DMS153 treated with DMSO at 0.1 percent for 48 hours (cell line): ENCODE data around the gene RNF26.

ENCODE experiments used
- DNase-seq: peaks from one replicate; lab custom pipeline; 2025; ENCODE audit not compliant: unreplicated experiment; lab: John Stamatoyannopoulos, UW

Gene RNF26

DNA sequence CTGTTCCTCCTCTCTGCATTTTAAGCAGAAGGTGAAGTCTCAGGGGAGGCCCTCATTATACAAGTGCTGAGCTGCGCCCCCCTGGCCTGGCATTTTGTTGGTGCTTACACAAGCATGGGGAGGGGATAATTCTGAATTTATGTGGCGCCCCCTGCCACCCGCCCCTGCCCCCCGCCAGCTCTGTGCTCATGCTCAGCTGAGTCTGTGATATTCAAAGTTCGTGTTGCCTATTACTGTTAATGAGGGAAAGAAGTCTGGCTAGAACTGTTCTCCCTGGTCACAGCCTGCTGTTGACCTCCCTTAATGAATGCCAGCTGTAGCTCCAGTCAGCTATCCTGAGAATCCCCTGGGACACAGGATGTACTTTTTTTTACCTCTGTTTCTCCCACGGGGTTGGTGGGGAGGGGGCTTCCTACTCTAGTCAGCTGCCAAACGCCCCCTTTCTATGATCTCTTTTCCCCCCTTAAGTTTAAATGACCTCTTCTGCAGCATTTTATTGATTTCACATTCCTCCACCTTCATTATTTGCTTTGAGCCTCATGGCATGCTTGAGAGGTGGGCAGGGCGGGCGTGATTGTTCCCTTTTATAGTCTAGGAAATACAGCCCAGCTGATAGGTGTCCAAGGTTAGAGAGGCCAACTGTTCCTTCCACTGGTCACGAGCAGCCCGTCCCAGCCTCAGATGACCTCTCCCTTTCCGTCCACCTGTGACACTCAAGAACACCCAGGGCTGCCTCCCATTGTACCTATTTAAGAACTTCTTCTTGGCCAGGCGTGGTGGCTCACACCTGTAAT, 35.0 kb downstream of the RNF26 start:
- no peak for DNase-seq

DNA sequence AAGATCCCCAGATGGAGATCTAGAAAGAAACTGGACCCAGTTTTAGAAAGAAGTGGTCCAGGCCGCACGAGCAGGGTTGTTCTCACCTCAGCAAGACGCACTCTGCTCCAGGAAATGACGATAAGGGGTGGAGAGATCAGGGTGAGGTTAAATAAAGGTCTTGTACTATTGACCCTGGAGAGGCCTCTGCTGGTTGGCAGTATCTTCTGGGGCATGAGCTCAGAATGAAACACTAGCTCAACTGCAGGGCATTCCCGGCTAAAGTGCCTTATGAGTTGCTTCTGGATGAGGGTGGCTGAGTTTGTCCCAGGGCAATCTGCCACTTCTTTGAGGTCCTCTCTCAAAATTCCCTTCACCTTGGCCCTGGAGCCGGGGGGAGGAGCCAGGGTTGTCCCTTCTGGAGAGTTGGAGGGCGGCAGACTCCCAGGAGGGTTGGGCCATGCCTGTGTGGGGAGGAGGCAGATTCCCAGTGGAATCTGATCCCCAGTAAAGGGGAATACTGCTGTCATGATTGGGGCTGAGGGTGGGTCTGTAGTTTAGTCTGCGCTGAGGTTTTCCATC, 36.2 kb downstream of the RNF26 start:
- DNase-seq: no peak

DNA sequence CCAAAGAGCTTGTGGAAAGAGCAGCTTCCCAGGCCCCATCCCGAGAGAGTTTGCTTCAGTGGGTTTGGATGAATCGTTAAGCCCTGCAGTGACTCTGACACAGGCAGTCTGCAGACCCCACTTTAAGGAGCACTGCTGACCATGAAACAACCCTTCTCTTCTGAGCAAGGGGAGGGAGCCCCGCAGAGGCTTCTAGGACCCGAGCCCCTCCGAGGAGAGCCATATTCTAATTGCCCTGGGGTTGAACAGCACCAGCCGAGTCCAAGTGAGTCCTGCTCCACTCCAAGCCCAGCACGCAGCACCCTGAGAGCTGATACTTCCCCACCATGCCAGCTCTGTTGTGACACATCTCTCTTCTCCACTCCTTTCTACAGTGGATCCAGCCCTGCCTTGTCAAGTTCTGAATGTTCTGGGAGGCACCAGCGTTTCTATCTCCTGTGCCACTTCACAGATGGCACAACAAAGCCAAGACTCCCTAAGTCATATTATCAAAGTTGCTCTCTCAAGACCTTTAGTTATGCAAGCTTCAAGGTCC, 36.8 kb downstream of the RNF26 start:
- no peak for DNase-seq

- DNase-seq: no peak
These were observed 37.5 kb downstream of the RNF26 start for GRCh38 chr11:119371778-119372182.

- DNase-seq: no peak
These were observed 38.1 kb downstream of the RNF26 start for GRCh38 chr11:119372260-119373058.

DNA sequence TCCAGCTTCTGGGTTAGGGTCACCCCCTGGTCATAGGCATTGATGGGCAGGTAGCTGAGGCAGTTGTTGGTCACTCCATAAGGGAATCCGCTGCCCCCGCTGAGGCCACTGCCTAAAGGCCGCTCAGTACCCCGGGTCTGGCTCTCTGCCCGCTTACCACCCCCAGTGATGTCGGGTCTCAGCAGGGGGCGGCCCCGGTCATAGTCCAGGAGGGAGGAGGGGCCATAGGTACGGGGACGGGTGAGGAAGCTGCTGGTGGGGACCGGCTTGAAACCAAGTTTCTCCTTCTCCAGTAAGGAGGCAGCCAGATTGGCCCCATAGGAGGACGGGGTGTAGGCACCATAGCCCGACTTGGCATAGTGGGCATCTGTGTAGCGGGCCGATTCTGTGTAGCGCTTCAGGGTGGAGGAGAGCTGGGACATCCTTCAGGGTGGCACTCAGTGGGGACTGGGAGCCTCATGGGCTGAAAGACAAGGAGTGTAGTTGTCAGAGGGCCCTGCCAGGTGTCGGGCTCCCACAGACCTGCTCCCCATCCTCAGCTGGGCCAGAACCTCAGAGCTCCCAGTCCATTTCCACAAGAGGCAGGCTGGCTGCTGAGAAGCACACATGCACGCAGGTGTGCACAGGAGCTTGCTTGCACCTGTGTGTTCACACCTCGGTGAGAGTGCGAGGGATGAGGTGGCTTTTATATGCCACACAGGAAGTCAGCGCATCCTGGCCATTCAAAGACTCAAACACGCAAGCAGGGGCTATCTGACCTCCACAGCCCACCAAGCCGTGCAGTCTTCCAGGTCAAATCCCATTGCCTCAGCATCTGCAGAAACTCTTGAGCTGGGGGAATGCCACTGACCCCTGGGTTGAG, 39.0 kb downstream of the RNF26 start:
- DNase-seq: no peak

GRCh38 chr11:119373921-119374631, 39.7 kb downstream of the RNF26 start:
- peak; percentile 86 for DNase-seq

DNA sequence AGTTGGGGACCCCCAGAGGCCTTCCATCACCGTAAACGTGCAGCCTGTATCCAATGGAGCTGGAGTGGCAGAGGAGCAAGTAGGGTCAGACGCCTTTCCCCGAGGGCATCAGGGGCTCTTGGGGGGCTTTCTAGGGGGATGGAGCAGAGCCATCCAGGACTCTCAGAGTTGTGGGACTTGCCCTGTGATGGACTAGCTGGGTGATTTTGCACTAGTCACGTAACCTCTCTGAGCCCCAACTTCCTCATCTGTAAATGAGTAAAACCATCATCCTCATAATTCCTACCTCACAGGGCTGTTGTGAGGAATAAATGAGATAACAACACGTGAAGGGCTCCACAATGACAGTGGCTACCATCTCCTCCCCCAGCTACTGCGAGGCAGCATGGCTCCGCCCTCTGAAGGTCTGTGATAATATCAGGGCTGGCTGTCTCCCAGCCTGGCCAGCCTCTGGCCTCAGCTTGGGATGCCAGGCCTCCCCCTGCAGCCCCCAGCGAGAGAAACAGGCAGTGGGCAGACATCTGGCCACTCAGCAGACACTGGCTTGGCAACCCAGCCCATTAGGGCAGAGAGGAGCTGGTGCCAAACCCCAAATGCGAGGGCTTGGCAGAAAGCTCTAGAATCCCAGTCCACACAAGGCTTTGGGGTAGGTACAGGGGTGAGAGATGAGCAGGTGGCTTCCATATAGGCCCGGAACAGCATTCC, 40.5 kb downstream of the RNF26 start:
- no peak for DNase-seq

DNA sequence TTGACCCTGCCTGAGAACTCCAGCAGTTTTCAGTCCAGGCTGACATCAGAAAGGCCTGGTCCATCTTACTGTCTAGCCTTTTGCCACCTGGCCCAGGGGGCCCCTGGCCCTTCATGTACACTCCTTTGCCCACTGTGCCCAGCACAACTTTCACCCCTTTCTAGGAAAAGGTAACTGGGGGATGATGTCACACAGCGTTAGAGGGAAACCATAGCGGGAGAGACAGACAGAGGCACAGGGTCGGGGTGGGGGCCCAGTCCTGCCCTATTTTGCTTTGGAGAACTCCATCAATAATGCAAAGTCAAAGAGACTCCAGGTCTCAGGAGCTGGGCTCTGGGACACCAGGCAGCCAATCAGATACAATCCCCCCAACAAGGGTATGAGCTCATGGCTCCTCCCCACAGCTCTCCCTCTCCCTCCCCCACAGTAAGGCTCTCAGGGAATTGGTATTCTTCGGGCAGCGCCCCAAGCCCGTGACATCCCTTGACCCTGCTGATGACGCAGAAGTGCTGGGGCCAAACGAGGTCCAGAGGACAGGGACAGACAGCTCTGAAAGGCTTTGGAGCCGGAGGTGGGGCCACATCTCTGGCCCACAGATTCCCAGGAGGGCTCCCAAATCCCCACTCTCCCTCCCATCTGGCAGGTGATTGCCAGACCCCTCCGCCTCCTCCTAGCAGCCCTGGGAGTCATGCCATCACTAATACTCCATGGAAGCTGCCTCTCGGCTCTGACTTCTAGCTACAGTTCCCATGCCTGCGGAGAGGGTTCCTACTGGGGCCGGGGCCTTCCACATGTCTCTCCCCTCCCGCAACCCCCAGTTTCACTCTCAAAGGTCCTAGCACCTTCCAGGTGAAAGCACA, 41.2 kb downstream of the RNF26 start:
- no peak for DNase-seq

- peak; percentile 53 for DNase-seq
These were observed 42.0 kb downstream of the RNF26 start for GRCh38 chr11:119376197-119376847.

DNA sequence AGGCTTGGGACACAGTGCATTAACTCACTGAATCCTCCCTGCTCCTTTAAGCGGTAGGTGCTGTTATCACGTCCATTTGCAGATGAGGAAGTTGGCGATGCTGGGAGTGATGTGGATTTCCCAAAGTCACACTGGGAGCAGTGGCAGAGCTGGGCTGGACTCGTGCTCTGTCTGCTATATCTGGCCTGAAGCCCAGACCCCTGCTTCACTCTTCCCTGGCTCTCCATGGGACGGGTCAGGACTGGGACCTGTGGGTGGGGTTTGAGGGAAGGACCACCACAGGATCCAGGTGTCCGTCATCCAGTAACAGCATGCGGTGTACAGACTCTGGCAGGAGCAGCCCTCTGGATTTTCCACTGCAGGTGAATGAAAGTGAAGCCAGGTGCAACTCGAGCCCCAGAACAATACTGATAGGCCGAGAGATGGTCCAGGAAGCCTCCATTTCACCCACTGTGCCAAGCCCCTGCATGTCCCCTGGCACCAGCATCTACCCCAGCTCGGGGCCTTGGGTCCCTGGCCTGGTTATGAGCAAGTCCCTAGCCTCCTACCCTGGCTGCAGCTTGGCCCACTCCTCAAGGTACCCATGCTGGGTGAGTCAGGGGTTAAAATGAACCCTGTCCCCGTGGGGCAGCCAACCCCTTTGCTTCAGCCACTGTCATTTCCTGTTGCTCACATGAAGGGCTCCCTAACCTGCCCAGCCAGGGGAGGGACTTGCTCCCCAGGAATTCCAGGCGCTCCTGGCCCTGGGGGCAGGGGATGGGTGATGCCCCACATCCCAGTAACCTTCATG, 43.0 kb downstream of the RNF26 start:
- DNase-seq: no peak

DNA sequence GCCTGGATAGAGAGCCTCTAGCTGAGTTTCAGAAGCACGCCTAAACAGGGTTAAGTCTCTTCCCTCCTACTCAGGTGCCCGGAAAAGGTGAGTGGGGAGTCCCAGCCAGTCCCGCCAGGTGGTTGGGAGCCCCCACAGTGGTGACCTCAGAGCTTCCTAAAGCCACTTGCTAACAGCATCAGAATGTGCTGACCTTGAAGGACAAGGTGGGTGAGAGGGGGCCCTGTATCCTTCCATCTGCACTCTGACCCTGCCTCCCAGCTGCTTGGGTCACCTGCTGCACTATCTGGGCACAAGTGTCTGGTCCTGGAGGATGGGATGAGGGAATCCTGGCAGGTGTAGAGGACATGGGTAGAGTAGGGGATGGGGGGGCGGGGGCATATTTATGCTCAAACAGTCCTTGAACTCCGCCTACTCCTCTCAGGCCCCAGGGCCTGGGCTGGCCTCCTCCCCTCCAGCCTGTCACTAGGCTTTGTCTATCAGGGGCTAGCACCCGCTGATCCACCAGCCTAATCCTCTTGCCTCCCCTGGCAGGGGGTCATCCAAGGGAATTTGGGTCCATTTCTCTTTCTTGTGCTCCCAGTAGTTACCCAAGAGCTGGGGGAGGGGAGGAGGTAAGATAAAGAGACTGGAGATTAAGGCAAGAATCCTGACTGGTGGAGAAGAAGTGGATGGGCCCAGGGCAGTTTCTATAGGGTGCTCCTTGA, 43.8 kb downstream of the RNF26 start:
- DNase-seq: no peak

GRCh38 chr11:119378851-119379465, 44.6 kb downstream of the RNF26 start:
- DNase-seq: no peak

GRCh38 chr11:119380160-119380826, 46.0 kb downstream of the RNF26 start:
- no peak for DNase-seq

DNA sequence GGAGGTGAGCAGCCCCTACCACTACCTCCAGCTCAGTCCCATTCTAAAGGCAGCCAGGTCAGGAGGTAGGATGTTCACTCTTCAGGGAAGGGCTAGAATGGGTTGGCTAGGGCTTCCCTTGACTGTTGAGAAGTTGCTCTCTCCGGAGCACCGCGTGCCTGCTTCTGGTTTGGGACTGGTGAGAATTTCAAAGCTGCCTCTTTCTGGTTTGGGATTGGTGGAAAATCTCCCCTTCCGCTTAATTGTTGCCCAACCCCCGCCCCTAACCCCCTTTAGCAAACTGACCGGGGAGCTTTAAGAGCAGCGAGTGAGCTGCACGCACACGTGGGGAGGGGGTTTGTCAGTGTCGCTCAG, 46.5 kb downstream of the RNF26 start:
- DNase-seq: no peak
